Gastrocnemius medialis (tissue), 4 donors: Measurements from ENCODE around the gene GRIA4. TPM values are rescaled to one million over a fixed set of nuclear protein-coding genes. Genes with fewer than 3 reads are reported as not detected.

ENCODE experiments used
- ATAC-seq, 2 donors: fragments of 150-250 bp; one replicate each; pipeline ENCODE4 v1.9.1; 2016
- DNase-seq, 2 donors: peaks; one replicate each; pipeline ENCODE4 v3.0.0-alpha.2; 2019
- H3K27ac ChIP-seq, 4 donors: fragments of 200-600 bp; sonication (generic); 1 replicate in 1 of 4; 2 replicates in 3 of 4; pipeline ENCODE4 v1.5.1; 2016 to 2018; ENCODE audit warnings: mild to moderate bottlenecking in 2 of 4, moderate library complexity in 1 of 4
- H3K27me3 ChIP-seq, 3 donors: fragments of 200-600 bp; sonication (generic) in 2 of 3; 1 replicate in 1 of 3; 2 replicates in 2 of 3; pipeline versions ENCODE4 v1.5.1 to v1.6.0; 2016 to 2019; ENCODE audit warnings: mild to moderate bottlenecking in 1 of 3, moderate library complexity in 1 of 3
- H3K36me3 ChIP-seq, 2 donors: fragments of 200-600 bp; sonication (generic) in 1 of 2; one replicate each; pipeline ENCODE4 v1.5.1; 2017 to 2018
- H3K4me1 ChIP-seq, 2 donors: fragments of 200-600 bp; sonication (generic) in 1 of 2; one replicate each; pipeline ENCODE4 v1.5.1; 2016 to 2017; ENCODE audit warnings: mild to moderate bottlenecking in 2 of 2
- H3K4me3 ChIP-seq, 4 donors: fragments of 200-600 bp; sonication (generic) in 3 of 4; 1 replicate in 1 of 4; 2 replicates in 3 of 4; pipeline ENCODE4 v1.5.1; 2016 to 2019; ENCODE audit warnings: mild to moderate bottlenecking in 2 of 4
- H3K9me3 ChIP-seq, 3 donors: fragments of 200-600 bp; sonication (generic) in 2 of 3; 1 replicate in 1 of 3; 2 replicates in 2 of 3; pipeline ENCODE4 v1.5.1; 2016 to 2019
- CTCF ChIP-seq, 5 experiments: fragments of 450-650 bp in 3 of 5; fragments of 200-600 bp in 2 of 5; sonication (generic) in 2 of 5; IDR thresholded peaks in 4 of 5; conservative IDR thresholded peaks in 1 of 5; 1 replicate in 4 of 5; 2 replicates in 1 of 5; pipeline ENCODE4 v1.5.1; 2016 to 2019; ENCODE audit warnings: antibody characterized with exemption in 5 of 5, mild to moderate bottlenecking in 3 of 5, moderate library complexity in 3 of 5
- POLR2A ChIP-seq, 2 donors: fragments of 450-650 bp; IDR thresholded peaks; one replicate each; pipeline ENCODE4 v1.6.1; 2017; ENCODE audit warnings: antibody characterized with exemption in 2 of 2, mild to moderate bottlenecking in 2 of 2, moderate library complexity in 2 of 2
- in situ Hi-C, 4 donors: fragments of 200-750 bp; cut with MboI; loops; one replicate each; pipeline versions ENCODE4 v1.15.0 to v1.8.0; 2017; ENCODE audit warnings: low sequenced_read_pairs in 4 of 4
- intact Hi-C: fragments of 100-400 bp; cut with DNase I; formaldehyde crosslinking; loops from one replicate; pipeline ENCODE4 v1.15.1; 2023; ENCODE audit warnings: low total_unique reads
- total RNA-seq, 4 donors: library from RNA; depleted of rRNA; stranded (reverse); fragments of >200 nt; gene quantifications; one replicate each; pipeline versions ENCODE4 v1.1.0 to v1.2.3, GENCODE V29; 2016

GRIA4 gene
- total RNA-seq, 4 donors from 2014 or later: not detected

DNA sequence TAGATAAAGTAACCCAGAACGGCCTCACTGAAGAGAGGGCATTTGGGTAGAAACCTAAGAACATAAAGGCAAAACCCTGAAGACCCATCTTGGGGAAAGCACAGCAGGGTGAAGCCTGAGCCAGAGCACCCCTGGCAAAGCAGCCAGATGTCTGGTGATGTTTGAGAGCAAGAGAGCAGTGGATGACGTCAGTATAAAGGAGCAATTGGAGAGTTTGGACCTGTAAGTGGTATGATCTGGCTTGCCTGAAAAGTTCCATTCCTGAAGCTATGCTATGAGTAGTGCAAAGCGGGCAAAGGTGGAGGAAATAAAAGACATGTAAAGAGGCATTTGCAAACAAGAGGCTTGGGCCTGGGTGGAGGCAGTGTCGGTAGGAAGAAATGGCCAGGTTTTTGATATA lies 244.4 kb downstream of the GRIA4 start:
- no peaks in the 10 kb centered on the region for H3K9me3 ChIP-seq
- no peak overlapping the region for H3K27ac ChIP-seq
- in situ Hi-C loops: no loop called here
- intact Hi-C loops: no loop called here
- no peak overlapping the region for H3K4me3 ChIP-seq
- TF ChIP-seq POLR2A (IDR thresholded peaks at IDR 0.05): no peak
- H3K4me1 ChIP-seq: no peaks in the 10 kb centered on the region
- no peaks in the 10 kb centered on the region for H3K36me3 ChIP-seq
- ATAC-seq: no peak
- DNase-seq: no peak
- no peaks in the 10 kb centered on the region for H3K27me3 ChIP-seq

- no peaks in the 10 kb centered on the region for H3K4me1 ChIP-seq
- ATAC-seq (no peak), DNase-seq (no peak)
- no peak overlapping the region for H3K27ac ChIP-seq
- in situ Hi-C loops (no loop called here), intact Hi-C loops (no loop called here)
- H3K36me3 ChIP-seq: no peaks in the 10 kb centered on the region
- no peak overlapping the region for H3K4me3 ChIP-seq
- no peaks in the 10 kb centered on the region for H3K27me3 ChIP-seq
- TF ChIP-seq CTCF (IDR thresholded peaks at IDR 0.05 in 4 of 5, conservative IDR thresholded peaks at IDR 0.05 in 1 of 5): no peak
- TF ChIP-seq POLR2A (IDR thresholded peaks at IDR 0.05): no peak
- H3K9me3 ChIP-seq: no peaks in the 10 kb centered on the region
Measured at GRCh38 chr11:105856954-105857353, 247.1 kb downstream of the GRIA4 start.

DNA sequence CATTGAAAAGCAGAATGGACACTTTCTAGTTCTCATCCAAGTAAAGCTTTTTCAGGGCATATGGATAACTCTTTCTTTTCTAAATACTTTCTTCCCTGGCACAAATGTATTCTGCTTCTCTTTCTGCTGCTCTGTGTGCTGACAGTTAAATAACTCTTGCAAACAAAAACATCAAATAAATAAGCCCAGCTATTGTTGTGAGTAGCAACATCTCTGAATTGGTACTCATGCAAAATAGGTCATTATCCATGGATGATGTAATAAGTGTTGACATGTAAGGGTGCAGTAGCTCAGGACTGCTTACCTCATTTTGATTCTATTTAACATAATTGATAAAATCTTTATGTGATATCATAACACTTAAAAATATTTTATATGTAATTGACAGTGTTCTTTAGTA lies 247.9 kb downstream of the GRIA4 start:
- no peak for DNase-seq
- intact Hi-C loops (no loop called here), in situ Hi-C loops (no loop called here)
- no peak for ATAC-seq
- H3K27me3 ChIP-seq: no peaks in the 10 kb centered on the region
- no peak overlapping the region for H3K4me3 ChIP-seq
- H3K4me1 ChIP-seq: no peaks in the 10 kb centered on the region
- no peaks in the 10 kb centered on the region for H3K9me3 ChIP-seq
- no peaks in the 10 kb centered on the region for H3K36me3 ChIP-seq
- TF ChIP-seq CTCF (IDR thresholded peaks at IDR 0.05 in 4 of 5, conservative IDR thresholded peaks at IDR 0.05 in 1 of 5) (no peak), POLR2A (IDR thresholded peaks at IDR 0.05) (no peak)
- no peak overlapping the region for H3K27ac ChIP-seq

- Histone ChIP-seq H3K27me3 (no peaks in the 10 kb centered on the region), H3K27ac (no peak overlapping the region), H3K4me1 (no peaks in the 10 kb centered on the region), H3K4me3 (no peak overlapping the region), H3K36me3 (no peaks in the 10 kb centered on the region), H3K9me3 (no peaks in the 10 kb centered on the region)
- no peak for ATAC-seq
- no peak for TF ChIP-seq CTCF (IDR thresholded peaks at IDR 0.05 in 4 of 5, conservative IDR thresholded peaks at IDR 0.05 in 1 of 5)
- TF ChIP-seq POLR2A (IDR thresholded peaks at IDR 0.05): no peak
- intact Hi-C loops: no loop called here
- in situ Hi-C loops: no loop called here
- no peak for DNase-seq
Measured at GRCh38 chr11:105858841-105859240, 249.0 kb downstream of the GRIA4 start.

- TF ChIP-seq POLR2A (IDR thresholded peaks at IDR 0.05) (no peak), CTCF (IDR thresholded peaks at IDR 0.05 in 4 of 5, conservative IDR thresholded peaks at IDR 0.05 in 1 of 5) (no peak)
- H3K27ac ChIP-seq: no peak overlapping the region
- no peak for ATAC-seq
- DNase-seq: no peak
- in situ Hi-C loops (no loop called here), intact Hi-C loops (no loop called here)
- no peaks in the 10 kb centered on the region for H3K36me3 ChIP-seq
- no peaks in the 10 kb centered on the region for H3K27me3 ChIP-seq
- no peak overlapping the region for H3K4me3 ChIP-seq
- no peaks in the 10 kb centered on the region for H3K9me3 ChIP-seq
- no peaks in the 10 kb centered on the region for H3K4me1 ChIP-seq
Measured at GRCh38 chr11:105860105-105860504, 250.2 kb downstream of the GRIA4 start.
